HCT116 (cell line): ENCODE data around the gene DNAJA2. TPM values are rescaled to one million over a fixed set of nuclear protein-coding genes. Genes with fewer than 3 reads are reported as not detected.

Source experiments
- ATAC-seq: fragments of 200-7000 bp; cut with Tn5 transposase; 2 replicates; pipeline ENCODE4 v1.9.1; 2020; ENCODE audit warnings: mild to moderate bottlenecking, moderate library complexity
- BruUV-seq: library from RNA; stranded (reverse); fragments of 400-500 nt; replicated peaks from 2 replicates; lab custom pipeline; 2021; lab: Mats Ljungman, UMichigan
- CTCF ChIA-PET: fragments of 300-600 bp; sonication (Branson Sonifier 250); formaldehyde crosslinking; loops from one replicate; lab custom pipeline; 2021; ENCODE audit warnings: antibody characterized with exemption; lab: Charles Lee
- POLR2A ChIA-PET: fragments of 300-600, 350-600 bp; sonication (Branson Sonifier 250); formaldehyde crosslinking; loops from one replicate; lab custom pipeline; 2021; ENCODE audit warnings: antibody characterized with exemption; lab: Charles Lee
- RAD21 ChIA-PET, 2 experiments: fragments of 300-600 bp; sonication (Branson Sonifier 250); formaldehyde crosslinking; loops; one replicate each; lab custom pipeline; 2023; ENCODE audit warnings: low total read pairs in 2 of 2; ENCODE audit not compliant: uncharacterized antibody in 2 of 2, unreplicated experiment in 2 of 2, low non-redundant PET in 1 of 2; lab: Charles Lee
- DNase-seq: peaks from one replicate; pipeline ENCODE4 v3.0.0-alpha.2; 2010; ENCODE audit warnings: low read depth, low spot score
- H2AFZ ChIP-seq: fragments of 200-600 bp; shearing (Covaris generic), sonication (generic); 2 replicates; pipeline ENCODE4 v1.6.1; 2017; ENCODE audit warnings: low read depth, mixed run types, mixed read lengths, antibody characterized with exemption, low read length; ENCODE audit not compliant: poor library complexity, severe bottlenecking
- H3K27ac ChIP-seq: 2 replicates; pipeline ENCODE4 v1.5.1; 2012; ENCODE audit warnings: low read depth, low read length
- H3K27me3 ChIP-seq: fragments of 200-600 bp; sonication (generic); 2 replicates; pipeline ENCODE4 v1.6.1; 2016; ENCODE audit warnings: mixed run types, low read length, mixed read lengths; ENCODE audit not compliant: insufficient read depth
- H3K36me3 ChIP-seq, 2 experiments: fragments of 200-500 bp in 1 of 2; fragments of 200-600 bp in 1 of 2; sonication (Bioruptor generic) in 1 of 2; sonication (generic) in 1 of 2; 2 replicates each; pipeline versions ENCODE4 v1.5.1 to v1.6.1; 2014 to 2016; ENCODE audit warnings: low read length in 2 of 2, inconsistent platforms in 1 of 2, mixed read lengths in 1 of 2, mixed run types in 1 of 2; ENCODE audit not compliant: insufficient read depth in 2 of 2, control insufficient read depth in 1 of 2
- H3K4me1 ChIP-seq, 2 experiments: fragments of 200-600 bp in 1 of 2; sonication (generic) in 1 of 2; 2 replicates each; pipeline versions ENCODE4 v1.5.1 to v1.6.1; 2012 to 2017; ENCODE audit warnings: low read length in 2 of 2, inconsistent platforms in 1 of 2, mild to moderate bottlenecking in 1 of 2, mixed read lengths in 1 of 2, mixed run types in 1 of 2, moderate library complexity in 1 of 2; ENCODE audit not compliant: insufficient read depth in 2 of 2, control insufficient read depth in 1 of 2
- H3K4me2 ChIP-seq: fragments of 200-600 bp; sonication (generic); 2 replicates; pipeline ENCODE4 v1.6.1; 2017; ENCODE audit warnings: mixed run types, low read length, mixed read lengths
- H3K4me3 ChIP-seq, 2 experiments: fragments of 200-600 bp in 1 of 2; sonication (generic) in 1 of 2; replicated peaks in 1 of 2; 2 replicates each; pipeline ENCODE4 v1.5.1; 2011 to 2016; ENCODE audit warnings: low read length in 2 of 2, control low read depth in 1 of 2, low read depth in 1 of 2, mild to moderate bottlenecking in 1 of 2, mixed read lengths in 1 of 2, mixed run types in 1 of 2
- H3K79me2 ChIP-seq: fragments of 200-600 bp; sonication (generic); 2 replicates; pipeline ENCODE4 v1.6.1; 2017; ENCODE audit warnings: mild to moderate bottlenecking, mixed run types, low read length, moderate library complexity, mixed read lengths; ENCODE audit not compliant: insufficient read depth
- H3K9ac ChIP-seq: fragments of 200-600 bp; sonication (generic); 2 replicates; pipeline ENCODE4 v1.6.1; 2016; ENCODE audit warnings: low read length, mixed read lengths
- H3K9me2 ChIP-seq: fragments of 200-600 bp; sonication (generic), shearing (Covaris generic); 2 replicates; pipeline ENCODE4 v1.6.1; 2017; ENCODE audit warnings: mixed run types, mild to moderate bottlenecking, moderate library complexity; ENCODE audit not compliant: insufficient read depth
- H3K9me3 ChIP-seq, 2 experiments: fragments of 200-500 bp in 1 of 2; fragments of 200-600 bp in 1 of 2; sonication (Bioruptor generic) in 1 of 2; sonication (generic) in 1 of 2; 2 replicates each; pipeline ENCODE4 v1.6.1; 2014 to 2017; ENCODE audit warnings: low read length in 2 of 2, mixed read lengths in 2 of 2, inconsistent platforms in 1 of 2, low read depth in 1 of 2, mild to moderate bottlenecking in 1 of 2, mixed run types in 1 of 2, moderate library complexity in 1 of 2; ENCODE audit not compliant: control insufficient read depth in 1 of 2, insufficient read depth in 1 of 2
- H4K20me1 ChIP-seq: fragments of 200-600 bp; sonication (generic), shearing (Covaris generic); 2 replicates; pipeline ENCODE4 v1.6.1; 2017; ENCODE audit warnings: mixed run types, mild to moderate bottlenecking, moderate library complexity; ENCODE audit not compliant: insufficient read depth
- EZH2 ChIP-seq: fragments of 200-600 bp; sonication (generic); IDR thresholded peaks from 2 replicates; pipeline ENCODE4 v1.6.1; 2017; ENCODE audit warnings: antibody characterized with exemption, mixed run types
- EZH2phosphoT487 ChIP-seq: fragments of 200-600 bp; IDR thresholded peaks from 2 replicates; pipeline ENCODE4 v1.6.1; 2018; ENCODE audit warnings: antibody characterized with exemption, borderline replicate concordance
- FOSL1 ChIP-seq: IDR thresholded peaks from 2 replicates; pipeline ENCODE4 v1.6.1; 2012; ENCODE audit warnings: low read depth
- JUND ChIP-seq: IDR thresholded peaks from 2 replicates; pipeline ENCODE4 v1.6.1; 2012
- POLR2AphosphoS5 ChIP-seq: IDR thresholded peaks from 2 replicates; pipeline ENCODE4 v1.6.1; 2011; ENCODE audit warnings: mild to moderate bottlenecking, low read depth, low read length, moderate library complexity
- SIN3A ChIP-seq: IDR thresholded peaks from 2 replicates; pipeline ENCODE4 v1.6.1; 2012; ENCODE audit warnings: low read depth
- SP1 ChIP-seq: IDR thresholded peaks from 2 replicates; pipeline ENCODE4 v1.6.1; 2012; ENCODE audit warnings: low read depth
- SRF ChIP-seq: IDR thresholded peaks from 2 replicates; pipeline ENCODE4 v1.6.1; 2012; ENCODE audit warnings: low read depth
- ZFX ChIP-seq: fragments of 450-650 bp; IDR thresholded peaks from 2 replicates; pipeline ENCODE4 v1.6.1; 2017
- intact Hi-C: fragments of 100-400 bp; cut with micrococcal nuclease; formaldehyde crosslinking; loops from 2 replicates; pipeline ENCODE4 v1.10.0; 2022
- total RNA-seq: library from RNA; stranded (reverse); gene quantifications from one replicate; pipeline ENCODE4 v1.2.1, GENCODE V29; 2021; ENCODE audit not compliant: unreplicated experiment
- TF ChIP-seq, protein P1 (sequence below): IDR thresholded peaks from 2 replicates; pipeline ENCODE4 v1.6.1; 2012
- TF ChIP-seq, protein P2 (sequence below): IDR thresholded peaks from 2 replicates; pipeline ENCODE4 v1.6.1; 2012

The DNAJA2 gene
- total RNA-seq, 1 experiment from 2014 or later, result 68.2 TPM

DNA sequence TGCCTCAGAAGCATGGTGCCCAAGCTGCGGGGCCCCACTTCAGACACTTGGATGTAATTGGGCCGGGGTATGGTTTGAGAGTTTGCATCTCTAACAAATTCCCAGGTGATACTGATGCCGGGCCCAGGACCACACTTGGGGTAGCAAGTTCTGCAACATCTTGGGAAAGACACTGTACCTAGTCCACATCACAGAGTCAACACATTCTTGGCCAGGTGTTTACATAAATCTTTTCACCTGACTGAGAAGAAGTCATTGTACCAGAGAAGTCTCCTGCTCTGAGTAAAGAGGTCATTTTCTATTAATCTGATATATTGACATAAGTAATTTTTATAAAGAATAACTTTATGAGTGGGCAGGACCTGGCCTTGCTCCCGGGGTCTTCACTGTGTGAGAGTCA, 61.8 kb downstream of the DNAJA2 start (continued):
- TF ChIP-seq SP1 (no peak), SIN3A (no peak), ZFX (no peak), EZH2 (no peak), FOSL1 (no peak), POLR2AphosphoS5 (no peak), JUND (no peak)

DNA sequence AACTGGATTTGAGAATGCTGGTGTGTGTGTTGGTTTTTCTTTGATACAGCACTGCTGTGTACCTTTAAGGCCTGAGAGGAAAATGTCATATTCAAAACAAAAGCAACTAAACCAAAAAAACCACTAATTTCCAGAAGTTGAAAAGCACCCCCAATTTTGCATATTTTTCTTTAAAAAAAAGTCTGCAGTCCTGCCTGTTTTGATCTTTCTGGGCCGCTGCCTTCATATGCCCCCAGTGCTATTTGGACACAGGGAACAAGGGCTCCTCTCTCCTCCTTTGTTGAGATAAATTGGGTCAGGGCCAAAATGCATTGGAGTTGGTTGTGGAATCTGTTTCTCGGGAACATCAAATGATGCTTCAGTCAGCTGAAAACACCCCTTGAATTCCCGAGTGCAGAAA, 62.4 kb downstream of the DNAJA2 start:
- Histone ChIP-seq H3K9me2 (no peaks in the 10 kb centered on the region), H3K79me2 (no peaks in the 10 kb centered on the region), H3K27ac (no peak overlapping the region), H3K4me3 (no peak overlapping the region), H3K4me1 (no peaks in the 10 kb centered on the region), H2AFZ (no peak overlapping the region), H4K20me1 (no peaks in the 10 kb centered on the region), H3K36me3 (peaks cover 0 to 15% of the 10 kb centered on the region in 2 experiments; a peak in 2 of 4 replicates), H3K4me2 (no peak overlapping the region), H3K9me3 (no peaks in the 10 kb centered on the region), H3K9ac (no peak overlapping the region), H3K27me3 (no peaks in the 10 kb centered on the region)
- intact Hi-C loops, result no loop called here
- DNase-seq, result no peak
- POLR2A ChIA-PET, result no interaction called here
- TF ChIP-seq, protein P1, sequence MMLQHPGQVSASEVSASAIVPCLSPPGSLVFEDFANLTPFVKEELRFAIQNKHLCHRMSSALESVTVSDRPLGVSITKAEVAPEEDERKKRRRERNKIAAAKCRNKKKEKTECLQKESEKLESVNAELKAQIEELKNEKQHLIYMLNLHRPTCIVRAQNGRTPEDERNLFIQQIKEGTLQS, result no peak
- TF ChIP-seq, protein P2, sequence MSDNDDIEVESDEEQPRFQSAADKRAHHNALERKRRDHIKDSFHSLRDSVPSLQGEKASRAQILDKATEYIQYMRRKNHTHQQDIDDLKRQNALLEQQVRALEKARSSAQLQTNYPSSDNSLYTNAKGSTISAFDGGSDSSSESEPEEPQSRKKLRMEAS, result no peak
- TF ChIP-seq SRF (no peak), EZH2phosphoT487 (no peak)
- CTCF ChIA-PET, result interaction anchor here (1.9 to 4.3 kb wide), 2 partner anchors 53 to 58 kb away, joined by 6 to 62 read pairs; no protein-coding TSS in a partner anchor
- no TSS peak for BruUV-seq
- no peak for ATAC-seq
- RAD21 ChIA-PET, result no interaction called here
